Cardiac fibroblast (primary cell): ENCODE measurements around the gene MRPL41.

Source experiments
- DNase-seq, 2 donors: peaks; one replicate each; pipeline versions ENCODE4 v3.0.0 to v3.0.0-alpha.2; 2010; ENCODE audit warnings: low read depth in 2 of 2
- H3K4me3 ChIP-seq, 2 donors: replicated peaks in 1 of 2; 1 replicate in 1 of 2; 2 replicates in 1 of 2; pipeline ENCODE4 v1.5.1; 2011; ENCODE audit warnings: low read depth in 2 of 2, low read length in 2 of 2, mild to moderate bottlenecking in 2 of 2, moderate library complexity in 1 of 2
- TF ChIP-seq, protein P1 (sequence below): IDR thresholded peaks from one replicate; pipeline ENCODE4 v1.5.1; 2011; ENCODE audit warnings: low read depth, mild to moderate bottlenecking, low read length, inconsistent platforms

The MRPL41 gene

DNA sequence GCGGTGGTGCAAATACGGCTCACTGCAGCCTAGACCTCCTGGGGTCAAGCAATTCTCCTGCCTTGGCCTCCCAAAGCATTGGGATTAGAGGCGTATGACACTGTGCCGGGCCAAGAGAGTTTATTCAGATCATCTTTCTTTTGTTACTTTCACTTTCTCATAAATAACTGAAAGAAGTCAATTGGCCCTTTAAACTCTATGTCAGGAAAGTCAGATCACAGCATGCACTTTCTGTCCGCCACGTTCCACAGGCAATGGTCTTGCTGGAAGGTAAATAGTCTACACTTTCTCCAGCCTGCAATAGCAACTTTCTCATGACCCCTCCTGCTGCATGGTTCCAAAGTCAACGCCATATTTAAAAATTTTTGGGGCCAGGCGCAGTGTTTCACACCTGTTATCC, 47.3 kb downstream of the MRPL41 start:
- H3K4me3 ChIP-seq = no peak overlapping the region
- TF ChIP-seq, protein P1, sequence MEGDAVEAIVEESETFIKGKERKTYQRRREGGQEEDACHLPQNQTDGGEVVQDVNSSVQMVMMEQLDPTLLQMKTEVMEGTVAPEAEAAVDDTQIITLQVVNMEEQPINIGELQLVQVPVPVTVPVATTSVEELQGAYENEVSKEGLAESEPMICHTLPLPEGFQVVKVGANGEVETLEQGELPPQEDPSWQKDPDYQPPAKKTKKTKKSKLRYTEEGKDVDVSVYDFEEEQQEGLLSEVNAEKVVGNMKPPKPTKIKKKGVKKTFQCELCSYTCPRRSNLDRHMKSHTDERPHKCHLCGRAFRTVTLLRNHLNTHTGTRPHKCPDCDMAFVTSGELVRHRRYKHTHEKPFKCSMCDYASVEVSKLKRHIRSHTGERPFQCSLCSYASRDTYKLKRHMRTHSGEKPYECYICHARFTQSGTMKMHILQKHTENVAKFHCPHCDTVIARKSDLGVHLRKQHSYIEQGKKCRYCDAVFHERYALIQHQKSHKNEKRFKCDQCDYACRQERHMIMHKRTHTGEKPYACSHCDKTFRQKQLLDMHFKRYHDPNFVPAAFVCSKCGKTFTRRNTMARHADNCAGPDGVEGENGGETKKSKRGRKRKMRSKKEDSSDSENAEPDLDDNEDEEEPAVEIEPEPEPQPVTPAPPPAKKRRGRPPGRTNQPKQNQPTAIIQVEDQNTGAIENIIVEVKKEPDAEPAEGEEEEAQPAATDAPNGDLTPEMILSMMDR = no peak

More for the DNA sequence above, 47.3 kb downstream of the MRPL41 start:
- no peak for DNase-seq
